ENCODE data around the gene SLC38A5.

The SLC38A5 gene

DNA sequence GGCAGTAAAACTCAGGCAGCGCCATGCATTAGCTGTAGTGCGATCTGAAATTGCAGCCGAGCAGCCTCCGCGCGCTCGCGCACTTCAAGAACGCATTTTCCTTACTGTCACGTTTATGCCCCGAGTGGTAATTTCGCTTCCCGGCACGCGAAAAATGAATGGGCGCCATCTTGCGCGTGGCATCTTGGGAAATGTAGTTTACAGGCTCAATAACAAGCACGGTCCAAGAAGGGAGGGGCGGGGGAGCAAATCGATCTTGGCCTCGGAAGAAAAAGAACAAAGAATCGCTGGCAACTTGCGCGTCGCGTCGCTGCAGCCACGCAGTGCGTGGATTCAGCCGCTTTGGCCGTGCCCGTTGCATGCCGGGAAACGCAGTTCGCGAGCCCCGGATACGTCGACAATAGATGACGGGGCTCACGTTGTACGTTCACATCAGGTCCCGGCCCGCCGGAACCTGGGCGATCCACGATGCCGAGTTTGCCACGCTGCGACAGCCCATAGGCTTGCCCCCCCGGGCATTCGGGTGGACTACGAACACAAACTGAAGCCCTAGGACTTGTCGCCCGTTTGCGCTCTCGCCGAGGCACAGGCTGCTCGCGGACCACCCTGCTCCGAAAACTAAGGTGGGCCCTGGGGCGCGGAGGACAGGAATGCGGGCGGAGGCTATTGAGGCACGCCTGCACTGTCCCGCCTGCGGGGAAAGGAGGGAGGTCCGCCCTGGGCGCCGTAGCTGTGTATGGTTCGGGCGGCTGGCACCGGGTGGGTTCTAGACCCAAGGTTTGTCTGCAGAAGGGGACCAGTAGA is 5.9 kb upstream of the SLC38A5 start, which contains the start of gene FTSJ1:
Gene FTSJ1 (plus strand): TSS at position 426 of the 804 bp plus-strand sequence. CDS start 1,849 bp downstream, outside the sequence.
- TF ChIP-seq TOX (CRISPR knock-in tag; IDR thresholded peaks at IDR 0.05; ENCODE audit: borderline replicate concordance): no peak
- TF ChIP-seq, protein P1, sequence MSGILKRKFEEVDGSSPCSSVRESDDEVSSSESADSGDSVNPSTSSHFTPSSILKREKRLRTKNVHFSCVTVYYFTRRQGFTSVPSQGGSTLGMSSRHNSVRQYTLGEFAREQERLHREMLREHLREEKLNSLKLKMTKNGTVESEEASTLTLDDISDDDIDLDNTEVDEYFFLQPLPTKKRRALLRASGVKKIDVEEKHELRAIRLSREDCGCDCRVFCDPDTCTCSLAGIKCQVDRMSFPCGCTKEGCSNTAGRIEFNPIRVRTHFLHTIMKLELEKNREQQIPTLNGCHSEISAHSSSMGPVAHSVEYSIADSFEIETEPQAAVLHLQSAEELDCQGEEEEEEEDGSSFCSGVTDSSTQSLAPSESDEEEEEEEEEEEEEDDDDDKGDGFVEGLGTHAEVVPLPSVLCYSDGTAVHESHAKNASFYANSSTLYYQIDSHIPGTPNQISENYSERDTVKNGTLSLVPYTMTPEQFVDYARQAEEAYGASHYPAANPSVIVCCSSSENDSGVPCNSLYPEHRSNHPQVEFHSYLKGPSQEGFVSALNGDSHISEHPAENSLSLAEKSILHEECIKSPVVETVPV (CRISPR knock-in tag; IDR thresholded peaks at IDR 0.05): no peak
- TF ChIP-seq, protein P2, sequence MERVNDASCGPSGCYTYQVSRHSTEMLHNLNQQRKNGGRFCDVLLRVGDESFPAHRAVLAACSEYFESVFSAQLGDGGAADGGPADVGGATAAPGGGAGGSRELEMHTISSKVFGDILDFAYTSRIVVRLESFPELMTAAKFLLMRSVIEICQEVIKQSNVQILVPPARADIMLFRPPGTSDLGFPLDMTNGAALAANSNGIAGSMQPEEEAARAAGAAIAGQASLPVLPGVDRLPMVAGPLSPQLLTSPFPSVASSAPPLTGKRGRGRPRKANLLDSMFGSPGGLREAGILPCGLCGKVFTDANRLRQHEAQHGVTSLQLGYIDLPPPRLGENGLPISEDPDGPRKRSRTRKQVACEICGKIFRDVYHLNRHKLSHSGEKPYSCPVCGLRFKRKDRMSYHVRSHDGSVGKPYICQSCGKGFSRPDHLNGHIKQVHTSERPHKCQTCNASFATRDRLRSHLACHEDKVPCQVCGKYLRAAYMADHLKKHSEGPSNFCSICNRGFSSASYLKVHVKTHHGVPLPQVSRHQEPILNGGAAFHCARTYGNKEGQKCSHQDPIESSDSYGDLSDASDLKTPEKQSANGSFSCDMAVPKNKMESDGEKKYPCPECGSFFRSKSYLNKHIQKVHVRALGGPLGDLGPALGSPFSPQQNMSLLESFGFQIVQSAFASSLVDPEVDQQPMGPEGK (CRISPR knock-in tag; IDR thresholded peaks at IDR 0.05; ENCODE audit: borderline replicate concordance): no peak
- TF ChIP-seq ZNF565 (CRISPR knock-in tag; conservative IDR thresholded peaks at IDR 0.05; ENCODE audit: low read depth): no peak
- TF ChIP-seq TCF4 (CRISPR knock-in tag; IDR thresholded peaks at IDR 0.05; ENCODE audit: borderline replicate concordance): no peak
- TF ChIP-seq, protein P3, sequence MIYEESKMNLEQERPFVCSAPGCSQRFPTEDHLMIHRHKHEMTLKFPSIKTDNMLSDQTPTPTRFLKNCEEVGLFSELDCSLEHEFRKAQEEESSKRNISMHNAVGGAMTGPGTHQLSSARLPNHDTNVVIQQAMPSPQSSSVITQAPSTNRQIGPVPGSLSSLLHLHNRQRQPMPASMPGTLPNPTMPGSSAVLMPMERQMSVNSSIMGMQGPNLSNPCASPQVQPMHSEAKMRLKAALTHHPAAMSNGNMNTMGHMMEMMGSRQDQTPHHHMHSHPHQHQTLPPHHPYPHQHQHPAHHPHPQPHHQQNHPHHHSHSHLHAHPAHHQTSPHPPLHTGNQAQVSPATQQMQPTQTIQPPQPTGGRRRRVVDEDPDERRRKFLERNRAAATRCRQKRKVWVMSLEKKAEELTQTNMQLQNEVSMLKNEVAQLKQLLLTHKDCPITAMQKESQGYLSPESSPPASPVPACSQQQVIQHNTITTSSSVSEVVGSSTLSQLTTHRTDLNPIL (CRISPR knock-in tag; IDR thresholded peaks at IDR 0.05; ENCODE audit: low read depth): no peak
- TF ChIP-seq RARB (CRISPR knock-in tag; IDR thresholded peaks at IDR 0.05): no peak
- TF ChIP-seq CSDC2 (CRISPR knock-in tag; IDR thresholded peaks at IDR 0.05): no peak
- TF ChIP-seq BACH2 (CRISPR knock-in tag; IDR thresholded peaks at IDR 0.05; ENCODE audit: borderline replicate concordance): no peak
- no peak for TF ChIP-seq SNAI2 (CRISPR knock-in tag; IDR thresholded peaks at IDR 0.05)
- TF ChIP-seq ESRRG (CRISPR knock-in tag; IDR thresholded peaks at IDR 0.05): no peak
- TF ChIP-seq, protein P4, sequence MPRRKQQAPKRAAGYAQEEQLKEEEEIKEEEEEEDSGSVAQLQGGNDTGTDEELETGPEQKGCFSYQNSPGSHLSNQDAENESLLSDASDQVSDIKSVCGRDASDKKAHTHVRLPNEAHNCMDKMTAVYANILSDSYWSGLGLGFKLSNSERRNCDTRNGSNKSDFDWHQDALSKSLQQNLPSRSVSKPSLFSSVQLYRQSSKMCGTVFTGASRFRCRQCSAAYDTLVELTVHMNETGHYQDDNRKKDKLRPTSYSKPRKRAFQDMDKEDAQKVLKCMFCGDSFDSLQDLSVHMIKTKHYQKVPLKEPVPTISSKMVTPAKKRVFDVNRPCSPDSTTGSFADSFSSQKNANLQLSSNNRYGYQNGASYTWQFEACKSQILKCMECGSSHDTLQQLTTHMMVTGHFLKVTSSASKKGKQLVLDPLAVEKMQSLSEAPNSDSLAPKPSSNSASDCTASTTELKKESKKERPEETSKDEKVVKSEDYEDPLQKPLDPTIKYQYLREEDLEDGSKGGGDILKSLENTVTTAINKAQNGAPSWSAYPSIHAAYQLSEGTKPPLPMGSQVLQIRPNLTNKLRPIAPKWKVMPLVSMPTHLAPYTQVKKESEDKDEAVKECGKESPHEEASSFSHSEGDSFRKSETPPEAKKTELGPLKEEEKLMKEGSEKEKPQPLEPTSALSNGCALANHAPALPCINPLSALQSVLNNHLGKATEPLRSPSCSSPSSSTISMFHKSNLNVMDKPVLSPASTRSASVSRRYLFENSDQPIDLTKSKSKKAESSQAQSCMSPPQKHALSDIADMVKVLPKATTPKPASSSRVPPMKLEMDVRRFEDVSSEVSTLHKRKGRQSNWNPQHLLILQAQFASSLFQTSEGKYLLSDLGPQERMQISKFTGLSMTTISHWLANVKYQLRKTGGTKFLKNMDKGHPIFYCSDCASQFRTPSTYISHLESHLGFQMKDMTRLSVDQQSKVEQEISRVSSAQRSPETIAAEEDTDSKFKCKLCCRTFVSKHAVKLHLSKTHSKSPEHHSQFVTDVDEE (CRISPR knock-in tag; IDR thresholded peaks at IDR 0.05): no peak
- no peak for TF ChIP-seq ZNF8 (CRISPR knock-in tag; IDR thresholded peaks at IDR 0.05)
- no peak for TF ChIP-seq ZC3H10 (CRISPR knock-in tag; IDR thresholded peaks at IDR 0.05)
- no peak for TF ChIP-seq ZFP3 (CRISPR knock-in tag; IDR thresholded peaks at IDR 0.05)
- no peak for TF ChIP-seq OSR1 (CRISPR knock-in tag; IDR thresholded peaks at IDR 0.05)
- peak; percentile 94 for ATAC-seq

DNA sequence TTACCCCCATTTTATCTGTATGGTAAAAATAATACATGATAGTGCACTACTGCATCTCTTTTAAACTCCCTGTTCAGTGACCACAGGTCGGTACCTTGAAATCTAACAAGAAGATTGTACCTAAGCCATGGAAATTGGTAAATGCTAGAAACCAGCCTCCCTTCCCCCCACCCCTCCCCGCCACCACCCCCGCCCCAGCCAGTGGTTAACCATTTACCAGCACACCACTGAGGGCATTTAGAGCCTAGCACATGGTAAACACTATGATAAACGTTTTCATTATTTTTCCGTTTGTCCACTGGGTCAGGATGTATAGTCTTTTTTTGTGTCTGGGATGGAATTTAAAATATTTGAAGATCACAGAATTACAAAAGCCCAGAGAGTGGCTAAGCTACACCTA is 5.2 kb upstream of the SLC38A5 start:
- TF ChIP-seq ZNF70 (CRISPR knock-in tag; IDR thresholded peaks at IDR 0.05) (no peak), ESRRG (CRISPR knock-in tag; IDR thresholded peaks at IDR 0.05) (no peak), PPARA (CRISPR knock-in tag; IDR thresholded peaks at IDR 0.05; ENCODE audit: borderline replicate concordance) (no peak), ZC3H10 (CRISPR knock-in tag; IDR thresholded peaks at IDR 0.05) (no peak), ISL1 (CRISPR knock-in tag; IDR thresholded peaks at IDR 0.05) (no peak), CSDC2 (CRISPR knock-in tag; IDR thresholded peaks at IDR 0.05) (no peak), RARB (CRISPR knock-in tag; IDR thresholded peaks at IDR 0.05) (no peak), ARNTL (CRISPR knock-in tag; IDR thresholded peaks at IDR 0.05; ENCODE audit: borderline replicate concordance, low read depth) (no peak), ZFP3 (CRISPR knock-in tag; IDR thresholded peaks at IDR 0.05) (no peak), ZNF565 (CRISPR knock-in tag; conservative IDR thresholded peaks at IDR 0.05; ENCODE audit: low read depth) (no peak), SNAI2 (CRISPR knock-in tag; IDR thresholded peaks at IDR 0.05) (no peak), ZFP30 (CRISPR knock-in tag; IDR thresholded peaks at IDR 0.05) (no peak), GLIS3 (CRISPR knock-in tag; IDR thresholded peaks at IDR 0.05) (no peak), BACH2 (CRISPR knock-in tag; IDR thresholded peaks at IDR 0.05; ENCODE audit: borderline replicate concordance) (no peak)
- TF ChIP-seq, protein P3 (CRISPR knock-in tag; IDR thresholded peaks at IDR 0.05; ENCODE audit: low read depth): no peak
- TF ChIP-seq, protein P4 (CRISPR knock-in tag; IDR thresholded peaks at IDR 0.05): no peak
- ATAC-seq: peak; percentile 16; the same call in 1 of the 3 replicates
